A549 treated with GW870086 at 1 μM for 4 hours (cell line): Measurements from ENCODE around the gene MYO15B. TPM values are rescaled to one million over a fixed set of nuclear protein-coding genes. Genes with fewer than 3 reads are reported as not detected.

Source experiments
- total RNA-seq: library from RNA; stranded (reverse); fragments of 200-300 nt; extraction: Qiagen RNA extraction; gene quantifications from 5 replicates; pipeline ENCODE4 v1.2.3, GENCODE V29; 2022; ENCODE audit warnings: low read depth

MYO15B gene
- 38.8 to 59.9 TPM (median 49.7 TPM) in 5 replicates for total RNA-seq

DNA sequence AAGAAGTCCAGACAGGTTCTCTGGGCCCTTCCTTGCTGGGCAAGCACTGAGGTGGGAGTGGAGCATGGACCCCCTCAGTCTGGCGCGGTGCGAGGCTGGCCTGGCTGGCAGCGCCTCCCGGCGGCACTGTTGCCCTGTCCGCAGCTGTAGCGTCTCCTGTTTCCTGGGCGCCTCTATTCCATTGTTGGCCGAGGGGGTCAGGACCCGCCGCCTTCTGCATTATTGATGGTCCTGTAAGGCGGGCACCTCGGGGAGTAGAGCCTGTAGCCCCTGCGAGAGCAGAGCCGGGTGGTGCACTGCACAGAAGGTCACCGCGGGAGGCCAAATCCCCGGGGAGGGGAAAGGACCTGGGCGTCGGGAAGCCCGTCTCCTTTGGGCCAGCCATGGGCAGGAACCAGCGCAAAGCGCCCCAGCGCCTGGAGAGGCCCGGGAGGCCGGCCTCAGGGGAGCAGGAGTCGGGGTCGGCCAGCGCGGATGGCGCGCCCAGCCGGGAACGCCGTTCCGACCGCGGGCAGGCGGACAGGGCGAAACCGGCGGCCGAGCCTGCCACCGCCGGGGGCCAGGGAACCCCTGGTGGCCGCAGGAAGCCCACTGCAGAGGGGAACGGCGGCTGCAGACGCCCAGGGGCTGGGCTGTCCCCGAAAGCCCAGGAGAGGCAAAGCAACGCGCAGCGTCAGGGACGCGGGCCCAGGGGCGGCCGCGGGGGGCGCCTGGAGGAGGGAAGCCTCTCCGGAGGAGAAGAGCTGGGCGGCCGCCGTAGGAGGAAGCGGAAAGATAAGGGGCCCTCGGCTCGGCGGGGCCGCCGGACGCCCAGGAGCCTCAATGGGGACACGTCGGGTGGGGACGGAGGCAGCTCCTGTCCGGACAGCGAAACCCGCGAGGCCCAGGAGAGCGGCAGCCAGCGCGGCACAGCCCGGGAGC, at the start of gene MYO15B:
Gene MYO15B, plus strand, starts transcription at position 126 of the 921 bp plus-strand sequence. Its CDS starts 258 bp downstream, at position 384.

DNA sequence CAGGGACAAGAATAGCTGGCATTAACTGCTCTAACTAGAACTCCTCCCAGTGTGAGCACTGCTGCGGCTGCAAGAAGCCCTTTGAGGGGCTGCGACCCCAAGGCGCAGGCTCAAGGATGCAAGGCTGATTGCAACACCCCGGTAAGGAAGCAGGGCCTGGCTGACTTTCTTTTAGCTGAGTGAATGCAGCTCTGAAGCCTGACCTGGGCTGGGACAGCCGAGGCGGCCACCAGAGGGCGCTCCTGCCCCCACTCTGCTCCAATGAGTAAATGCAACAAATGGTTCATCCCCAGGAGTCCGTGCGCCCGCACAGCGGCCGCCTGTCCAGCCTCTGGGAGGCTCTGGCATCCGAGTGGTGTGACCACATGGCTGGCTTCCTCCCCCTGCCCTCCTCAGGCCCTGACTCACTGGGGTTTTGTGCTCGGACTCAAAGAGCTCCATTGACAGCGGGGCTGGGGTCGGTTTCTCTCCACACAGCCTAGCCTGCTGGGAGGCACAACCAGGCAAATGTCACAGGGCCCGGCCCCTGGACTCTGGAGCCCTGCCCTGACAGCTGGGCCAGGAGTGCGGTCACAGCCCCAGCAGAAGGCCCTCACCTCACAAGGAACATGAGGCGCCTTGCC, 45.4 kb downstream of the MYO15B start, which contains the start of gene SMIM5:
Gene SMIM5, plus strand, starts transcription at position 572 of the 623 bp plus-strand sequence. CDS start 6,768 bp downstream, outside the sequence.

DNA sequence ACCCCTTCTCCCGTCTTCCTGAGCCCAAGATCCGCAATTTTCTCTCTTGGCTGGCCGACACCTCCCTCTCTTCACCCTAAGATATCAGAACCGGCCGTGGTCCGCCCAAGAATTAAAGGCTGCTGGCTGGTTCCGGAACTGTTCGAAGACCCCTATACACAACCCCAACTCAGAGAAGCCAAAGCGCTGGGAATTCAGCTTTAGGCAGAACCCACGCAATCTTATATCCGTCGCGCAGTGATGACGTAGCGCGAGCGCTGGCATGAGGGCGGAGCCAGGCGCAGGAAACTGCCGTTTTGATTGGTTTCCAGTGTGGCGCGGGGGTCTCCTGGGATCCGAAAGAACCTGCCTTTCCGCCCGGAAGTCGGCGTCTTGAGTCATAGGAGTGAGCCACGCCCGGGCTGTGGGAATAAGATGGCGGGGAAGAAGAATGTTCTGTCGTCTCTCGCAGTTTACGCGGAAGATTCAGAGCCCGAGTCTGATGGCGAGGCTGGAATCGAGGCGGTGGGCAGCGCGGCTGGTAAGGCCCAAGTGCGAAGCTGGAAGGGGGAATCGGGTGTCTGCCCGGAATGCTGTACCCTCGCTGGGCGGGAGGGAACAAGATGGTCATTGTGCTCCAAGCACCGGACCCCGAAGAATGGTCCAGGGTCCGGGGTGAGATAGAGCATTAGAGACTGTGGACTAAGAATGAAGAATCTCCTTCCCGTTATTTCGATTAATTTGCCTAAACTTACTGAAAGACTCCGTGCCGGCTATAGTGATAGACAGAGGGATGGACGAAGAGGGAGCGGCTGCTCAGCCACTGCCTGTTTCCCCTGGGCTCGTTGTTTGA, 79.6 kb downstream of the MYO15B start, which contains the start of the genes RECQL5 and SAP30BP:
Gene RECQL5, minus strand, starts transcription at position 196 of the 832 bp plus-strand sequence. CDS start 597 bp downstream, outside the sequence.
Gene SAP30BP, plus strand, starts transcription at position 380 of the 832 bp plus-strand sequence. Its CDS starts 35 bp downstream, at position 415.

Other genes starting within 250 kb of the MYO15B start
- gene GRB2, start 182.1 kb upstream of the MYO15B start, total RNA-seq, result 87.9 to 114 TPM (median 99.8 TPM) in 5 replicates
- 38.2 to 53.1 TPM (median 46.0 TPM) in 5 replicates for gene TMEM94, start 131.2 kb upstream of the MYO15B start, total RNA-seq
- 7.2 to 13.6 TPM (median 11.7 TPM) in 5 replicates for gene CASKIN2, start 72.3 kb upstream of the MYO15B start, total RNA-seq
- gene TSEN54, start 71.3 kb upstream of the MYO15B start, total RNA-seq, result 30.7 to 45.6 TPM (median 42.3 TPM) in 5 replicates
- gene LLGL2, start 62.1 kb upstream of the MYO15B start, total RNA-seq, result 19.9 to 32.7 TPM (median 28.7 TPM) in 5 replicates
- gene SMIM5, start 45.6 kb downstream of the MYO15B start, total RNA-seq, result 0.54 to 1.1 TPM (median 0.86 TPM) in 5 replicates
- gene RECQL5, start 79.4 kb downstream of the MYO15B start, total RNA-seq, result 21.9 to 29.3 TPM (median 29.2 TPM) in 5 replicates
- 113 to 128 TPM (median 120 TPM) in 5 replicates for gene SAP30BP, start 79.5 kb downstream of the MYO15B start, total RNA-seq
- gene ITGB4, start 133.7 kb downstream of the MYO15B start, total RNA-seq, result 74.8 to 94.7 TPM (median 80.4 TPM) in 5 replicates
- gene GALK1, start 177.4 kb downstream of the MYO15B start, total RNA-seq, result 56.7 to 84.6 TPM (median 80.2 TPM) in 5 replicates
- 25.8 to 33.0 TPM (median 30.3 TPM) in 5 replicates for gene UNK, start 197.0 kb downstream of the MYO15B start, total RNA-seq